ENCODE data around the gene NEK4. TPM values are rescaled to one million over a fixed set of nuclear protein-coding genes. Genes with fewer than 3 reads are reported as not detected.

The NEK4 gene
- total and polyA plus RNA-seq, 4 donors: 5.8 to 39.9 (median 19.1) TPM

GRCh38 chr3:52773361-52774065, 2.8 kb upstream of the NEK4 start:
- no peak for DNase-seq
- H3K27ac ChIP-seq (ENCODE audit: low read depth in 1 of 2, low read length in 1 of 2): no peak overlapping the region
- no peak for ATAC-seq (ENCODE audit: insufficient read depth, low FRiP score)

GRCh38 chr3:52771702-52772101, 962 bp upstream of the NEK4 start:
- peaks cover 0 to 2% (median 0%) of the 10 kb centered on the region in 4 donors for H3K9me3 ChIP-seq (ENCODE audit: control insufficient read depth in 4 of 4, insufficient read depth in 3 of 4, low read length in 3 of 4)
- peak overlapping the region in 1 of 2 donors; percentile 97 for H3K9ac ChIP-seq (ENCODE audit: insufficient read depth in 1 of 2, low read length in 2 of 2)
- DNase-seq (no peak), ATAC-seq (ENCODE audit: insufficient read depth, low FRiP score) (no peak)
- TF ChIP-seq CTCF (IDR thresholded peaks at IDR 0.05; ENCODE audit: control extremely low read depth, extremely low read depth): no peak
- WGBS, 2 donors: 94 to 97% methylated on average over 10 of the region's 10 CpGs
- no peak overlapping the region for H3K4me3 ChIP-seq
- peak overlapping the region in 1 of 2 donors; percentile 89 for H3K27ac ChIP-seq (ENCODE audit: low read depth in 1 of 2, low read length in 1 of 2)
- H3K36me3 ChIP-seq (ENCODE audit: control insufficient read depth in 4 of 4, insufficient read depth in 4 of 4, low read length in 4 of 4): peaks cover 0 to 10% (median 5%) of the 10 kb centered on the region in 4 donors
- no peaks in the 10 kb centered on the region for H3K27me3 ChIP-seq (ENCODE audit: control insufficient read depth in 3 of 3, insufficient read depth in 3 of 3, low read length in 2 of 3)
- peaks cover 0 to 9% (median 4%) of the 10 kb centered on the region in 5 donors for H3K4me1 ChIP-seq (ENCODE audit: control insufficient read depth in 5 of 5, insufficient read depth in 5 of 5, low read length in 5 of 5)

More at GRCh38 chr3:52773361-52774065, 2.8 kb upstream of the NEK4 start:
- Histone ChIP-seq H3K36me3 (ENCODE audit: control insufficient read depth in 4 of 4, insufficient read depth in 4 of 4, low read length in 4 of 4) (no peaks in the 10 kb centered on the region), H3K4me3 (no peak overlapping the region), H3K4me1 (ENCODE audit: control insufficient read depth in 5 of 5, insufficient read depth in 5 of 5, low read length in 5 of 5) (peaks cover 0 to 9% (median 4%) of the 10 kb centered on the region in 5 donors), H3K9me3 (ENCODE audit: control insufficient read depth in 4 of 4, insufficient read depth in 3 of 4, low read length in 3 of 4) (peaks cover 0 to 2% (median 0%) of the 10 kb centered on the region in 4 donors), H3K27me3 (ENCODE audit: control insufficient read depth in 3 of 3, insufficient read depth in 3 of 3, low read length in 2 of 3) (no peaks in the 10 kb centered on the region), H3K9ac (ENCODE audit: insufficient read depth in 1 of 2, low read length in 2 of 2) (no peak overlapping the region)
- TF ChIP-seq CTCF (IDR thresholded peaks at IDR 0.05; ENCODE audit: control extremely low read depth, extremely low read depth): no peak
- WGBS, 2 donors: 94 to 96% methylated on average over 13 of the region's 13 CpGs

- Histone ChIP-seq H3K9ac (ENCODE audit: insufficient read depth in 1 of 2, low read length in 2 of 2) (peak overlapping the region; percentile 75 to 97), H3K9me3 (ENCODE audit: control insufficient read depth in 4 of 4, insufficient read depth in 3 of 4, low read length in 3 of 4) (peaks cover 0 to 2% (median 0%) of the 10 kb centered on the region in 4 donors), H3K4me1 (ENCODE audit: control insufficient read depth in 5 of 5, insufficient read depth in 5 of 5, low read length in 5 of 5) (peaks cover 0 to 9% (median 4%) of the 10 kb centered on the region in 5 donors), H3K27ac (ENCODE audit: low read depth in 1 of 2, low read length in 1 of 2) (peak overlapping the region; percentile 89 to 90), H3K36me3 (ENCODE audit: control insufficient read depth in 4 of 4, insufficient read depth in 4 of 4, low read length in 4 of 4) (peaks cover 0 to 10% (median 6%) of the 10 kb centered on the region in 4 donors), H3K27me3 (ENCODE audit: control insufficient read depth in 3 of 3, insufficient read depth in 3 of 3, low read length in 2 of 3) (no peaks in the 10 kb centered on the region), H3K4me3 (no peak overlapping the region)
- DNase-seq (no peak), ATAC-seq (ENCODE audit: insufficient read depth, low FRiP score) (no peak)
- WGBS, 2 donors: 64 to 67% methylated on average over 5 of the region's 5 CpGs
- no peak for TF ChIP-seq CTCF (IDR thresholded peaks at IDR 0.05; ENCODE audit: control extremely low read depth, extremely low read depth)
These were observed 568 bp upstream of the NEK4 start for GRCh38 chr3:52771334-52771681.

All from lung (tissue), 12 donors.